T-helper 1 cell (primary cell): ENCODE measurements around the gene BAG5.
"Not testable (repeated sequence)": the region's sequence is repeated elsewhere in the genome, so short reads cannot be mapped to it uniquely, and the experiment has no call there.

Experiments
- DNase-seq, 5 donors: peaks; one replicate each; pipeline ENCODE4 v3.0.0-alpha.2; 2012 to 2020

Gene BAG5

GRCh38 chr14:103533137-103533998, 29.1 kb downstream of the BAG5 start:
- no peak for DNase-seq

- DNase-seq = no peak
Observed at GRCh38 chr14:103532216-103533136, 30.0 kb downstream of the BAG5 start.

GRCh38 chr14:103531421-103532215, 30.8 kb downstream of the BAG5 start:
- no peak for DNase-seq

- no peak for DNase-seq
Observed at GRCh38 chr14:103530831-103531230, 31.6 kb downstream of the BAG5 start.

GRCh38 chr14:103530390-103530789, 32.1 kb downstream of the BAG5 start:
- DNase-seq = no peak

GRCh38 chr14:103529383-103530365, 32.8 kb downstream of the BAG5 start:
- no peak for DNase-seq

- DNase-seq = peak; percentile 63 to 78 (median 74)
Observed at GRCh38 chr14:103528587-103529382, 33.7 kb downstream of the BAG5 start, which contains the start of gene TRMT61A. TSS of gene TRMT61A (plus strand) at chr14:103529196. CDS start at chr14:103529979, 783 bp downstream.

GRCh38 chr14:103528146-103528586, 34.3 kb downstream of the BAG5 start:
- DNase-seq = no peak

GRCh38 chr14:103527408-103528145, 34.9 kb downstream of the BAG5 start:
- no peak for DNase-seq

GRCh38 chr14:103526914-103527248, 35.6 kb downstream of the BAG5 start:
- DNase-seq = no peak

GRCh38 chr14:103526247-103526913, 36.1 kb downstream of the BAG5 start:
- no peak for DNase-seq

- not testable (repeated sequence) for DNase-seq
Observed at GRCh38 chr14:103525430-103526246, 36.8 kb downstream of the BAG5 start.

GRCh38 chr14:103524002-103524935, 38.2 kb downstream of the BAG5 start:
- DNase-seq = no peak

- DNase-seq = no peak
Observed at GRCh38 chr14:103523575-103523954, 38.9 kb downstream of the BAG5 start.

- peak in 1 of 5 donors; percentile 30 for DNase-seq
Observed at GRCh38 chr14:103522649-103523574, 39.5 kb downstream of the BAG5 start, which contains the start of gene CKB. TSS of gene CKB (minus strand) at chr14:103522830. CDS start at chr14:103522493, 337 bp downstream.
